Neural crest cell (in vitro differentiated cells): ENCODE measurements around the gene RASSF4. TPM values are rescaled to one million over a fixed set of nuclear protein-coding genes. Genes with fewer than 3 reads are reported as not detected.

Source experiments
- DNase-seq: peaks from one replicate; pipeline ENCODE4 v3.0.0; 2021; ENCODE audit warnings: low read depth, mixed read lengths, low spot score
- H3K27ac Mint-ChIP-seq: one replicate; pipeline ENCODE4 v1.8.0; 2021; ENCODE audit warnings: mild to moderate bottlenecking, mixed read lengths; ENCODE audit not compliant: unreplicated experiment
- H3K27me3 Mint-ChIP-seq: 2 replicates; pipeline ENCODE4 v1.8.0; 2021; ENCODE audit warnings: low read depth, mild to moderate bottlenecking, mixed read lengths
- H3K36me3 Mint-ChIP-seq: 2 replicates; pipeline ENCODE4 v1.8.0; 2021; ENCODE audit warnings: low read depth, mild to moderate bottlenecking, mixed read lengths
- H3K4me1 Mint-ChIP-seq: 2 replicates; pipeline ENCODE4 v1.8.0; 2021; ENCODE audit warnings: mixed read lengths
- H3K4me3 Mint-ChIP-seq: one replicate; pipeline ENCODE4 v1.8.0; 2021; ENCODE audit warnings: mild to moderate bottlenecking, mixed read lengths
- H3K9me3 Mint-ChIP-seq: 2 replicates; pipeline ENCODE4 v1.8.0; 2021; ENCODE audit warnings: mixed read lengths
- total RNA-seq: library from RNA; stranded (reverse); gene quantifications from 2 replicates; pipeline ENCODE4 v1.2.1, GENCODE V29; 2021
- TF ChIP-seq, protein P1 (sequence below): fragments of 200-600 bp; sonication (generic); conservative IDR thresholded peaks from 2 replicates; pipeline ENCODE4 v1.5.0; 2021; ENCODE audit warnings: antibody characterized with exemption, mild to moderate bottlenecking

Gene RASSF4
- total RNA-seq, 1 donor from 2014 or later, result 18.6 TPM

DNA sequence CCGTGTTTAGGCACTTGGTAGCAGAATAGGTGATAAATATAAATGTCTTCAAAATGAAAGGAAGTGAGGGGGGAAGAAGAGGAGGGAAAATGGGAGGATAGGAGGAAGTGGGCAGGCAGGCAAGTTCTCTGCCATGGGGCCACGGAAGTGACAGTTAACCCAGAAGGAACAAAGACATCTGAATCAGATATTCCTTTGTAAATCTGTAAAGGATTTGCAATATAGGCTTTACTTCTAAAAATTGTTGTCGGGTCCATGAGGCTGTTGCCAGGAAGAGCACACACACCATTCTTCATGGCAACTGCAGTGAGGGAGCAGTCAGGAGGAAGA, 23.7 kb upstream of the RASSF4 start:
- no peak overlapping the region for H3K27ac Mint-ChIP-seq
- peaks cover 2% of the 10 kb centered on the region for H3K36me3 Mint-ChIP-seq
- no peak overlapping the region for H3K4me3 Mint-ChIP-seq
- peaks cover 14% of the 10 kb centered on the region for H3K9me3 Mint-ChIP-seq
- no peak for DNase-seq
- H3K27me3 Mint-ChIP-seq, result no peaks in the 10 kb centered on the region
- H3K4me1 Mint-ChIP-seq, result peaks cover 14% of the 10 kb centered on the region
- TF ChIP-seq, protein P1, sequence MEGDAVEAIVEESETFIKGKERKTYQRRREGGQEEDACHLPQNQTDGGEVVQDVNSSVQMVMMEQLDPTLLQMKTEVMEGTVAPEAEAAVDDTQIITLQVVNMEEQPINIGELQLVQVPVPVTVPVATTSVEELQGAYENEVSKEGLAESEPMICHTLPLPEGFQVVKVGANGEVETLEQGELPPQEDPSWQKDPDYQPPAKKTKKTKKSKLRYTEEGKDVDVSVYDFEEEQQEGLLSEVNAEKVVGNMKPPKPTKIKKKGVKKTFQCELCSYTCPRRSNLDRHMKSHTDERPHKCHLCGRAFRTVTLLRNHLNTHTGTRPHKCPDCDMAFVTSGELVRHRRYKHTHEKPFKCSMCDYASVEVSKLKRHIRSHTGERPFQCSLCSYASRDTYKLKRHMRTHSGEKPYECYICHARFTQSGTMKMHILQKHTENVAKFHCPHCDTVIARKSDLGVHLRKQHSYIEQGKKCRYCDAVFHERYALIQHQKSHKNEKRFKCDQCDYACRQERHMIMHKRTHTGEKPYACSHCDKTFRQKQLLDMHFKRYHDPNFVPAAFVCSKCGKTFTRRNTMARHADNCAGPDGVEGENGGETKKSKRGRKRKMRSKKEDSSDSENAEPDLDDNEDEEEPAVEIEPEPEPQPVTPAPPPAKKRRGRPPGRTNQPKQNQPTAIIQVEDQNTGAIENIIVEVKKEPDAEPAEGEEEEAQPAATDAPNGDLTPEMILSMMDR, result no peak

DNA sequence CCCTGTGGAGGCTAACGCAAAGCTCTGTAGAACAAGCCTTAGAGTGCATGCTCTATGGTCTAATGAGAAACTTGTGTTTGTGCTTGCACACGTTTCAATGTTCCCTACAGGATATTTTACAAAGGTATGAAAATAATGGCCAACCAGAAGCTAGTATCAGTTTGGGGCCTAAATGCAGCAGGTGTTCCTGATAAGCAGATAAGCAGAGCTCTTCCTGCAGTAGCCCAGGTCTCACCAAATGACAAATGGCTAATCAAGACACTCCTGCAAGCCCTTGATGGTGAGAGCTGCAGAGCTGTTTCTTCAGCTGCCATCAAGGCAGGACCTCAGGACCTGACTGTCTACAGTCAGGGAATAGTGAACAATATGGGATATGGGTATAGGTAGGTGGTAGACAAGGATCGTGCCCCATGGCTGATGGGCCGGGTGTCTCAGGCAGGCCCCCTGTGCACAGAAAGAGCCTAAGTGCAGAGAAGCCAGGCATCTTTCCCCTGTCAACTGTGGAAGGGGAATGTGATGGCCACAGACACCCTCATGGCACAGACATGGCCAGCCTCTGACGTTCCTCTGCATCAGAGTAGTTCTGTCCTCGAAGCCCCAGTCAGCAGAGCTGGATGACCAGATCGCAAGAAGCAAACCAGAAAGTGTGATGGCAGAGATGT, 23.2 kb upstream of the RASSF4 start:
- no peak overlapping the region for H3K27ac Mint-ChIP-seq
- peaks cover 17% of the 10 kb centered on the region for H3K9me3 Mint-ChIP-seq
- H3K4me3 Mint-ChIP-seq, result no peak overlapping the region
- TF ChIP-seq, protein P1, result no peak
- H3K4me1 Mint-ChIP-seq, result peaks cover 14% of the 10 kb centered on the region
- H3K36me3 Mint-ChIP-seq, result peaks cover 2% of the 10 kb centered on the region
- no peaks in the 10 kb centered on the region for H3K27me3 Mint-ChIP-seq
- no peak for DNase-seq

DNA sequence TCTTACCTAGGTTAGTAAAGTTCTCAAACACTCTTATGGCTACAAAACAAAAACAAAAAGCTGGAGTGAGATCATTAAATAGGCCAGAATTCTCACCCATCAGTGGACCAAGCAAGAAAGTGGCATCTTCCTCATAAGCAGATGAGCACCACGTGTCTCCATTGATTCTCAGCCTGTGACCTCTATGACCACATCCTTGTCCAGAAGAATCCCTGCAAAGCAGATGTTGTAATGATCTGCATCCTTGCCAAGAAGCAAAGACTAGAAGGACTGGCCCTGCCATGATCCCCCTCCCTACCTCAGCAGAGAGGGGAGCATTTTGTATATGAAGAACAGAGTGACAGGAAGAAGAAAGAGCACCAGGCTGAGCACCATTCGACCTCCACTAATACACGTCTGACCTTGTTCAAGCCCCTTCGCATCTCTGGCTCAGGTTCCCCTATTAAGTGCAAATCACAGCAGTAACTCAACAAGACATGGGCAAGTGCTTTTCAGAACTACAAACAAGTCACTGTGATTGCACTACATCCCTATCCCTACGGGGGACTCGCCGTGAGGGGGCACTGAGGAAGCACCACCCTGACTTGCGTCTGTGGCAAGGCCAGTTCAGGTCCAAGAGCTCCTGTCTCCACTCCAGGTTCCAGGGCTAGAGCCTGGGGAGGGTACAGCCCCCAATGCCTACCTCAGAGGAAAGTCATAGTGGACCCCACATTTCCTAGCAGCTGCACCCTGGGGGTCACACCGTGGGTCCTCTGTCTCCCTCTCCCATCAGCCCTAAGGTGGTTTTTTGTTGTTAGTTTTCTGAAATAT, 22.2 kb upstream of the RASSF4 start:
- Mint-ChIP-seq H3K27me3 (no peaks in the 10 kb centered on the region), H3K36me3 (peaks cover 2% of the 10 kb centered on the region), H3K4me1 (peaks cover 14% of the 10 kb centered on the region), H3K27ac (no peak overlapping the region), H3K9me3 (peaks cover 17% of the 10 kb centered on the region), H3K4me3 (no peak overlapping the region)
- TF ChIP-seq, protein P1, result no peak
- DNase-seq, result no peak

- H3K27ac Mint-ChIP-seq, result no peak overlapping the region
- H3K36me3 Mint-ChIP-seq, result peaks cover 5% of the 10 kb centered on the region
- TF ChIP-seq, protein P1, result no peak
- H3K9me3 Mint-ChIP-seq, result peaks cover 25% of the 10 kb centered on the region
- H3K27me3 Mint-ChIP-seq, result no peaks in the 10 kb centered on the region
- DNase-seq, result no peak
- H3K4me3 Mint-ChIP-seq, result no peak overlapping the region
- H3K4me1 Mint-ChIP-seq, result peaks cover 14% of the 10 kb centered on the region
Observed at GRCh38 chr10:44938956-44939355, 20.6 kb upstream of the RASSF4 start.

DNA sequence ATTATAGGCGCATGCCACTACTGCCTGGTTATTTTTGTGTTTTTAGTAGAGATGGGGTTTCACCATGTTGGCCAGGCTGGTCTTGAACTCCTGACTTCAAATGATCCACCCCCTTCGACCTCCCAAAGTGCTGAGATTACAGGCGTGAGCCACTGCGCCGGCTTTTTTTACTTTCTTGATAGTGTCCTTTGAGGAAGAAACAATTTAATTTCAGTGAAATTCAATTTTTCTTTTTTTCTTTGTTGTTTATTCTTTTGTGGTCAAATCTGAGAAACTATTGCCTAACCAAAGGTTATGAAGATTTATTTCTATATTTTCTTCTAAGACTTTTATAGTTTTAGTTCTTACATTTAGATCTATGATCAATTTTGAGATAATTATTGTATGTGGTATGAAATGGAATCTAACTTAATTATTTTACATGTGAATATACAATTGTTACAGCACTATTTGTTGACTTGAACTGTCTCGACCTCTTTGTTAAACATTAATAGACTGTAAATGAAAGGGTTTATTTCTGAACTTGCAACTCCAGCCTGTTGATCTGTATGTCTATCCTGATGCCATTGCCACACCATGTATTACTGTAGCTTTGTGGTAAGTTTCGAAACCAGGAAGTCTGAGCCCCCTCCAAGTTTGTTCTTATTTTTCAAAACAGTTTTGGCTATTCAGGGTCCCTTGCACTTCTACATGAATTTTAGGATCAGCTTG, 19.8 kb upstream of the RASSF4 start:
- Mint-ChIP-seq H3K9me3 (peaks cover 33% of the 10 kb centered on the region), H3K27me3 (no peaks in the 10 kb centered on the region), H3K4me3 (no peak overlapping the region), H3K27ac (no peak overlapping the region), H3K4me1 (peaks cover 14% of the 10 kb centered on the region), H3K36me3 (peaks cover 11% of the 10 kb centered on the region)
- TF ChIP-seq, protein P1, result no peak
- DNase-seq, result no peak
